GM23338 (cell line): ENCODE results near the gene EXOC3L1.

ENCODE experiments used
- CREB1 ChIP-seq: fragments of 250-450 bp; sonication (Bioruptor Pico); IDR thresholded peaks from 2 replicates; pipeline ENCODE4 v1.5.0; 2020; ENCODE audit warnings: low read depth, mild to moderate bottlenecking, moderate library complexity
- CTCF ChIP-seq, 2 experiments: fragments of 200-600 bp in 1 of 2; sonication (generic) in 1 of 2; conservative IDR thresholded peaks; 2 replicates each; pipeline versions ENCODE4 v1.5.1 to v1.6.1; 2016 to 2017; ENCODE audit warnings: antibody characterized with exemption in 2 of 2, low read depth in 2 of 2, mild to moderate bottlenecking in 2 of 2, moderate library complexity in 1 of 2
- ETS1 ChIP-seq: IDR thresholded peaks from 2 replicates; pipeline ENCODE4 v1.6.1; 2016; ENCODE audit warnings: antibody characterized with exemption
- EZH2 ChIP-seq: fragments of 200-600 bp; sonication (generic); IDR thresholded peaks from one replicate; pipeline ENCODE4 v1.8.0; 2017; ENCODE audit warnings: antibody characterized with exemption, mild to moderate bottlenecking, low read depth; ENCODE audit not compliant: unreplicated experiment
- EZH2phosphoT487 ChIP-seq: fragments of 200-600 bp; sonication (generic); IDR thresholded peaks from one replicate; pipeline ENCODE4 v1.8.1; 2018; ENCODE audit warnings: antibody characterized with exemption; ENCODE audit not compliant: unreplicated experiment
- JUNB ChIP-seq: IDR thresholded peaks from one replicate; pipeline ENCODE4 v1.6.1; 2016; ENCODE audit warnings: antibody characterized with exemption; ENCODE audit not compliant: unreplicated experiment
- NANOG ChIP-seq: IDR thresholded peaks from 2 replicates; pipeline ENCODE4 v1.6.1; 2016; ENCODE audit warnings: antibody characterized with exemption, borderline replicate concordance
- POLR2AphosphoS5 ChIP-seq: IDR thresholded peaks from 2 replicates; pipeline ENCODE4 v1.6.1; 2016; ENCODE audit warnings: antibody characterized with exemption, low read depth
- REST ChIP-seq: IDR thresholded peaks from one replicate; pipeline ENCODE4 v1.6.1; 2018; ENCODE audit warnings: antibody characterized with exemption; ENCODE audit not compliant: unreplicated experiment
- ZNF331 ChIP-seq: fragments of 250-450 bp; sonication (Bioruptor Pico); IDR thresholded peaks from 2 replicates; pipeline ENCODE4 v1.5.0; 2020; ENCODE audit warnings: low read depth, mild to moderate bottlenecking, moderate library complexity

DNA sequence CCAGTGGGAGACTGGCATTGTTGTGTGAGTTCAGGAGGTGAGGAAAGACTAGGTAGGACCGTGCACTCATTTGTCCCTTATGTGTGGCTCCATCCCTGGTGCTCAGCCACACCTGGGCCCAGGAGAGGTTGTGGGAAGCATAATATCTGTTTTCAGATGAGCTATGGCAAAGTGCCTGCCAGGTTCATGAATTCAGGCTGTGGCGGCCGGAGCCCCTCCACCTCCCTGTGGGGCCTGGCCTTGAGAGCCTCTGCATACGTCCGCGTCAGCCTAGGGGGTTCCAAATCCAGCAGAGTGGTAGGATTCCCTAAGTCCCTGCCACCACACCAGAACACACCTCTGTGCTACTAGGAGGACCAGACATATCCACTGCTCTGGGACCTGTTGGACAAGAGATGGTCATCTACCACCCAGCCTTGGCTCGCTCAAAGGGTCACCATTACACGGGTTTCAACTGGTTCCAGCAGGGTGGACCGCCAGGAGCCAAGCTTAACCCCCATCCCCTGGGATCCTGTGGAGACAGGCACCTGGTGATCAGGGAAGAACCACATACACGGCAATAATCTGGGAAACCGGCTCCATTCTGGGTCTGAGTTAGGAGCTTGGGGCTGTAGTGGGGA is 41.2 kb downstream of the EXOC3L1 start:
- TF ChIP-seq EZH2 (no peak), NANOG (no peak), JUNB (no peak), CTCF (conservative IDR thresholded peaks at IDR 0.05; ENCODE audit: low read depth in 2 of 2) (no peak), REST (no peak), POLR2AphosphoS5 (no peak), ETS1 (no peak), CREB1 (CRISPR knock-in tag) (no peak), ZNF331 (CRISPR knock-in tag) (no peak), EZH2phosphoT487 (no peak)
